AG09319 (cell line): ENCODE measurements around the gene MRPL24.

ENCODE experiments used
- DNase-seq: peaks from one replicate; pipeline ENCODE4 v3.0.0-alpha.2; 2010; ENCODE audit warnings: low read depth; ENCODE audit errors: extremely low read depth
- CTCF ChIP-seq: IDR thresholded peaks from 2 replicates; pipeline ENCODE4 v1.5.1; 2011; ENCODE audit warnings: low read depth, mild to moderate bottlenecking, inconsistent platforms, low read length, moderate library complexity

The MRPL24 gene

GRCh38 chr1:156692925-156693847 is 47.7 kb downstream of the MRPL24 start:
- DNase-seq: no peak
- TF ChIP-seq CTCF: no peak

- no peak for DNase-seq
- TF ChIP-seq CTCF: no peak
These were observed 48.4 kb downstream of the MRPL24 start for GRCh38 chr1:156692441-156692924.

GRCh38 chr1:156691665-156692440 is 49.0 kb downstream of the MRPL24 start:
- no peak for DNase-seq
- TF ChIP-seq CTCF: peak; percentile 28

- no peak for TF ChIP-seq CTCF
- no peak for DNase-seq
These were observed 49.7 kb downstream of the MRPL24 start for GRCh38 chr1:156691191-156691590.

- TF ChIP-seq CTCF: no peak
These were observed 50.2 kb downstream of the MRPL24 start for GRCh38 chr1:156690675-156691036.

DNA sequence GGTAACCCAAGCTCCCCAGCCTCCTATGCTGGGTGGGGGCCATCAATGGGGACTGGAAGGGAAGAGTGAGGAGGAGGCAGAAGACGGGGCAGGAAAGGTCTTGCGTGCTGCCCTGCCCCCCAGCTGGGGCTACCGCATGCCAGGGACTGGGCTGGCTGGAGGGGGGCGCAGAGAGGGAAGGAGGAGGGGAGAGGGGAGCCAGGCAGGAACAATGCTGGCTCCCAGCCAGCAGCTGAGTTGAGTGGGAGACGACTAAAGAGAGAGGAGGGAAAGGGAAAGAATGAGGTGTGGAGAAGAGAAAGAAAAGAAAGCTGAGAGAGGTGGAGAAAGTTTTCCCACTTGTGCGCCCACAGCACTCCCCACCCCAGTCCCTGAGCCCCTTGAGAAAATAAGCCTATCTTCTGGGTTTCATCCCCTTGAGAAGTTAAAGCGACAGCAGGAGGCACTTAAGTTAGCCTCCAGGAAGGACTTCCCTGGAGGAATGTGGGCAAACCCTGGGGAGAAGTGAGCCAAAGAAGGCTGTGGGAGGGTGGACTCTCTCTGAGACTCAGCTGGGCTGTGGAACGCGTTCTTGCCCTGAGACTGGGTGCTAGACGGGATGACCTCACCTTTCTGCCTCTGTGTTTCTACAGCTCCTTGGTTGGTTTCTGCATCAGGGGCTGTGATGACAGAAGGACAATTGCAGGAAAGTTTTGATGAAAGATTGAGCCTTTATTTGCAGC is 50.8 kb downstream of the MRPL24 start:
- no peak for TF ChIP-seq CTCF
- no peak for DNase-seq

More at GRCh38 chr1:156690675-156691036, 50.2 kb downstream of the MRPL24 start:
- no peak for DNase-seq
